ENCODE data around the gene EFCAB9. TPM values are rescaled to one million over a fixed set of nuclear protein-coding genes. Genes with fewer than 3 reads are reported as not detected.

EFCAB9 gene
- total RNA-seq, 1 donor from 2014 or later = not detected

- Histone ChIP-seq H3K27ac (no peak overlapping the region), H3K36me3 (peaks cover 22% of the 10 kb centered on the region), H3K4me1 (no peaks in the 10 kb centered on the region), H3K4me3 (no peak overlapping the region), H3K27me3 (ENCODE audit: low read depth) (no peaks in the 10 kb centered on the region), H3K9me3 (no peaks in the 10 kb centered on the region)
- intact Hi-C loops (cut with DNase I) = no loop called here
- DNase-seq (no peak), ATAC-seq (no peak)
- TF ChIP-seq CTCF (IDR thresholded peaks at IDR 0.05) = no peak
These were observed 13.5 kb downstream of the EFCAB9 start for GRCh38 chr5:172207511-172207910.

- H3K9me3 ChIP-seq = no peaks in the 10 kb centered on the region
- no peak for TF ChIP-seq CTCF (IDR thresholded peaks at IDR 0.05)
These were observed 15.7 kb downstream of the EFCAB9 start for GRCh38 chr5:172209714-172210113.

GRCh38 chr5:172211676-172212075, 17.7 kb downstream of the EFCAB9 start:
- no peaks in the 10 kb centered on the region for H3K9me3 ChIP-seq
- peaks cover 22% of the 10 kb centered on the region for H3K36me3 ChIP-seq
- DNase-seq (no peak), ATAC-seq (no peak)
- H3K4me3 ChIP-seq = no peak overlapping the region
- no peaks in the 10 kb centered on the region for H3K4me1 ChIP-seq
- H3K27ac ChIP-seq = no peak overlapping the region
- TF ChIP-seq CTCF (IDR thresholded peaks at IDR 0.05) = no peak
- intact Hi-C loops (cut with DNase I) = no loop called here
- H3K27me3 ChIP-seq (ENCODE audit: low read depth) = no peaks in the 10 kb centered on the region

More at GRCh38 chr5:172209714-172210113, 15.7 kb downstream of the EFCAB9 start:
- DNase-seq = no peak
- Histone ChIP-seq H3K36me3 (peaks cover 22% of the 10 kb centered on the region), H3K27ac (no peak overlapping the region), H3K27me3 (ENCODE audit: low read depth) (no peaks in the 10 kb centered on the region), H3K4me3 (no peak overlapping the region), H3K4me1 (no peaks in the 10 kb centered on the region)
- intact Hi-C loops (cut with DNase I) = no loop called here
- ATAC-seq = no peak

GRCh38 chr5:172213126-172213525, 19.2 kb downstream of the EFCAB9 start:
- intact Hi-C loops (cut with DNase I) = no loop called here
- DNase-seq (no peak), ATAC-seq (no peak)
- H3K36me3 ChIP-seq = peaks cover 22% of the 10 kb centered on the region
- H3K27ac ChIP-seq = no peak overlapping the region
- H3K4me1 ChIP-seq = no peaks in the 10 kb centered on the region
- H3K27me3 ChIP-seq (ENCODE audit: low read depth) = no peaks in the 10 kb centered on the region
- TF ChIP-seq CTCF (IDR thresholded peaks at IDR 0.05) = no peak
- H3K4me3 ChIP-seq = no peak overlapping the region
- no peaks in the 10 kb centered on the region for H3K9me3 ChIP-seq

- TF ChIP-seq CTCF (IDR thresholded peaks at IDR 0.05) = no peak
- Histone ChIP-seq H3K9me3 (no peaks in the 10 kb centered on the region), H3K27me3 (ENCODE audit: low read depth) (no peaks in the 10 kb centered on the region), H3K4me1 (no peaks in the 10 kb centered on the region), H3K4me3 (no peak overlapping the region), H3K36me3 (peaks cover 11% of the 10 kb centered on the region), H3K27ac (no peak overlapping the region)
- intact Hi-C loops (cut with DNase I) = no loop called here
- ATAC-seq = no peak
- no peak for DNase-seq
These were observed 22.4 kb downstream of the EFCAB9 start for GRCh38 chr5:172216345-172216744.

- no peaks in the 10 kb centered on the region for H3K27me3 ChIP-seq (ENCODE audit: low read depth)
- no peak overlapping the region for H3K4me3 ChIP-seq
- TF ChIP-seq CTCF (IDR thresholded peaks at IDR 0.05) = no peak
- peaks cover 4% of the 10 kb centered on the region for H3K36me3 ChIP-seq
- no peak for DNase-seq
- ATAC-seq = no peak
- no peak overlapping the region for H3K27ac ChIP-seq
- intact Hi-C loops (cut with DNase I) = no loop called here
- H3K4me1 ChIP-seq = no peaks in the 10 kb centered on the region
- H3K9me3 ChIP-seq = no peaks in the 10 kb centered on the region
These were observed 25.3 kb downstream of the EFCAB9 start for GRCh38 chr5:172219296-172219695.
